Gastroesophageal sphincter (tissue), 4 donors: Measurements from ENCODE around the gene PRKAR2A. TPM values are rescaled to one million over a fixed set of nuclear protein-coding genes. Genes with fewer than 3 reads are reported as not detected.

ENCODE experiments used
- ATAC-seq: fragments of 150-250 bp; one replicate; pipeline ENCODE4 v1.9.1; 2016; ENCODE audit warnings: mild to moderate bottlenecking, moderate library complexity
- H3K27ac ChIP-seq, 4 donors: fragments of 200-600 bp; sonication (generic) in 3 of 4; 1 replicate in 3 of 4; 2 replicates in 1 of 4; pipeline ENCODE4 v1.5.1; 2016 to 2019
- H3K27me3 ChIP-seq: fragments of 200-600 bp; sonication (generic); one replicate; pipeline ENCODE4 v1.5.1; 2019
- H3K36me3 ChIP-seq, 2 donors: fragments of 200-600 bp; sonication (generic); one replicate each; pipeline ENCODE4 v1.5.1; 2019; ENCODE audit warnings: control low read depth in 1 of 2
- H3K4me1 ChIP-seq, 3 donors: fragments of 200-600 bp; sonication (generic); 1 replicate in 2 of 3; 2 replicates in 1 of 3; pipeline ENCODE4 v1.5.1; 2016 to 2019; ENCODE audit warnings: control low read depth in 2 of 3
- H3K4me3 ChIP-seq, 2 donors: fragments of 200-600 bp; sonication (generic); one replicate each; pipeline ENCODE4 v1.5.1; 2019; ENCODE audit warnings: mild to moderate bottlenecking in 1 of 2, moderate library complexity in 1 of 2
- H3K9me3 ChIP-seq, 3 donors: fragments of 200-600 bp; sonication (generic); one replicate each; pipeline ENCODE4 v1.5.1; 2017 to 2019; ENCODE audit warnings: control low read depth in 2 of 3
- EP300 ChIP-seq: sonication (generic); formaldehyde crosslinking; IDR thresholded peaks from one replicate; pipeline ENCODE4 v1.6.1; 2017; ENCODE audit warnings: antibody characterized with exemption, mild to moderate bottlenecking
- POLR2A ChIP-seq, 2 donors: fragments of 450-650 bp; IDR thresholded peaks; one replicate each; pipeline ENCODE4 v1.6.1; 2017; ENCODE audit warnings: antibody characterized with exemption in 2 of 2, mild to moderate bottlenecking in 2 of 2, moderate library complexity in 1 of 2
- POLR2AphosphoS5 ChIP-seq: sonication (generic); formaldehyde crosslinking; IDR thresholded peaks from one replicate; pipeline ENCODE4 v1.6.1; 2017; ENCODE audit warnings: antibody characterized with exemption
- WGBS, 2 donors: methylation state at CpG; one replicate each; pipeline ENCODE4 v1.1.5; 2018; ENCODE audit warnings: low coverage in 1 of 2; 5-methylcytosine and 5-hydroxymethylcytosine counted together
- total RNA-seq, 4 donors: library from RNA; depleted of rRNA; stranded (reverse); fragments of >200 nt; gene quantifications; one replicate each; pipeline ENCODE4 v1.1.0, GENCODE V29; 2016
- TF ChIP-seq, protein P1 (sequence below), 4 experiments: fragments of 200-600 bp in 2 of 4; fragments of 450-650 bp in 2 of 4; sonication (generic) in 1 of 4; IDR thresholded peaks; one replicate each; pipeline ENCODE4 v1.5.1; 2017 to 2019; ENCODE audit warnings: antibody characterized with exemption in 4 of 4, mild to moderate bottlenecking in 2 of 4, moderate library complexity in 2 of 4

PRKAR2A gene
- total RNA-seq, 4 donors from 2014 or later = 33.7 to 45.0 (median 44.0) TPM

DNA sequence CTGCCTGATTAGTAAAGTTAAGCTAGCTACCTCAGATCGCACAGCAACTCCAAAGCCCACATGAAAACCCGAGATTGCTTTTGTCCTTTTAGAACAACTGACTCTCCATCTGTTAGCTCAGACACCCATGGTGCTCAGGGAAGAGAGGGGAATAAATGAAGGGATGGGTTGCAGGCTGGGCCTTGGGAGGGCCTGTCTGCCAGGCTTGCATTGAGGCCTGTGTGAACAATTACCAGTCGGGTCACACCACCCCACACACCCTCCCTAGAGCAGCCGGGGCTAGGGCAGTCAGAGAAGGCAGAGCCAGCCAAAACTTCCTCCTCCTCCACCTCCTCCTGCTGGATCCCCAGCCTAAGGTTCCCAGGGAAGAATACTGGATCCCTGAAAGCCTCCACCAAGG, 8.8 kb upstream of the PRKAR2A start:
- TF ChIP-seq, protein P1, sequence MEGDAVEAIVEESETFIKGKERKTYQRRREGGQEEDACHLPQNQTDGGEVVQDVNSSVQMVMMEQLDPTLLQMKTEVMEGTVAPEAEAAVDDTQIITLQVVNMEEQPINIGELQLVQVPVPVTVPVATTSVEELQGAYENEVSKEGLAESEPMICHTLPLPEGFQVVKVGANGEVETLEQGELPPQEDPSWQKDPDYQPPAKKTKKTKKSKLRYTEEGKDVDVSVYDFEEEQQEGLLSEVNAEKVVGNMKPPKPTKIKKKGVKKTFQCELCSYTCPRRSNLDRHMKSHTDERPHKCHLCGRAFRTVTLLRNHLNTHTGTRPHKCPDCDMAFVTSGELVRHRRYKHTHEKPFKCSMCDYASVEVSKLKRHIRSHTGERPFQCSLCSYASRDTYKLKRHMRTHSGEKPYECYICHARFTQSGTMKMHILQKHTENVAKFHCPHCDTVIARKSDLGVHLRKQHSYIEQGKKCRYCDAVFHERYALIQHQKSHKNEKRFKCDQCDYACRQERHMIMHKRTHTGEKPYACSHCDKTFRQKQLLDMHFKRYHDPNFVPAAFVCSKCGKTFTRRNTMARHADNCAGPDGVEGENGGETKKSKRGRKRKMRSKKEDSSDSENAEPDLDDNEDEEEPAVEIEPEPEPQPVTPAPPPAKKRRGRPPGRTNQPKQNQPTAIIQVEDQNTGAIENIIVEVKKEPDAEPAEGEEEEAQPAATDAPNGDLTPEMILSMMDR (IDR thresholded peaks at IDR 0.05) = no peak
- TF ChIP-seq EP300 (no peak), POLR2AphosphoS5 (no peak), POLR2A (IDR thresholded peaks at IDR 0.05) (no peak)
- no peak overlapping the region for H3K4me3 ChIP-seq
- H3K36me3 ChIP-seq = peaks cover 0 to 69% of the 10 kb centered on the region in 2 donors
- H3K27me3 ChIP-seq = no peaks in the 10 kb centered on the region
- ATAC-seq = no peak
- no peak overlapping the region for H3K27ac ChIP-seq
- WGBS, 2 donors = 50 to 100% methylated on average over 1 to 4 of the region's 4 CpGs
- H3K9me3 ChIP-seq = no peaks in the 10 kb centered on the region
- no peaks in the 10 kb centered on the region for H3K4me1 ChIP-seq

DNA sequence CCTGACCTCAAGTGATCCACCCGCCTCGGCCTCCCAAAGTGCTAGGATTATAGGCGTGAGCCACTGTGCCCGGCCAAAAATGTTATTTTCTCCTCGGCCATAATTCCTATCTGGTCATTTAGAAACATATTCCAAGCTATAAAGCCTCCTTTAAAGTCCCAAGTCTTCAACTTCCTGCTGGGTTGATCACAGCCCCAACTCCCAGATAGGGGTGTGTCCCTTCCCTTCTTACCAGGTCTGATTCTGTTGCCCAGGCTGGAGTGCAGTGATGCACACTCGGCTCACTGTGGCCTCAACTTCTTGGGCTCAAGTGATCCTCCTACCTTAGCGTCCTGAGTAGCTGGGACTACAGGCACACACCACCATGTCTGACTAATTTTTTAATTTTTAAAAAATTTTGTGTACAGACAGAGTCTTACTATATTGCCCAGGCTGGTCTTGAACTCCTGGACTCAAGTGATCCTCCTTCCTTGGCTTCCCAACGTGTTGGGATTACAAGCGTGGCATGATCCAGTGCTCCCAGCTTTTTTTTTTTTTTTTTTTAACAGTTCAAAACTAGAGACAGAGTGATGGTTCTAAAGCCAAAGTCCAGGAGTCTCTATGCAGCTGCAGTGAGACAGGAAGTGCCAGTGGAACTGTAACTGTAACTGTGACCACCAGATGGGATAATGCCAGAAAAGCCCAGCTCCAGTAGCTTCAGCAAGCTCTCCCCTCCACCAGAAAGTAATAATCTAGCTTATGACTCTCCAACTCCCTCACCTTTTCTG, 8.2 kb upstream of the PRKAR2A start:
- no peak overlapping the region for H3K4me3 ChIP-seq
- TF ChIP-seq, protein P1 (IDR thresholded peaks at IDR 0.05) = no peak
- TF ChIP-seq POLR2A (IDR thresholded peaks at IDR 0.05) (no peak), POLR2AphosphoS5 (no peak), EP300 (no peak)
- no peaks in the 10 kb centered on the region for H3K9me3 ChIP-seq
- ATAC-seq = no peak
- no peaks in the 10 kb centered on the region for H3K27me3 ChIP-seq
- WGBS, 2 donors = 64 to 82% methylated on average over 2 to 9 of the region's 9 CpGs
- no peaks in the 10 kb centered on the region for H3K4me1 ChIP-seq
- no peak overlapping the region for H3K27ac ChIP-seq
- peaks cover 0 to 63% of the 10 kb centered on the region in 2 donors for H3K36me3 ChIP-seq

DNA sequence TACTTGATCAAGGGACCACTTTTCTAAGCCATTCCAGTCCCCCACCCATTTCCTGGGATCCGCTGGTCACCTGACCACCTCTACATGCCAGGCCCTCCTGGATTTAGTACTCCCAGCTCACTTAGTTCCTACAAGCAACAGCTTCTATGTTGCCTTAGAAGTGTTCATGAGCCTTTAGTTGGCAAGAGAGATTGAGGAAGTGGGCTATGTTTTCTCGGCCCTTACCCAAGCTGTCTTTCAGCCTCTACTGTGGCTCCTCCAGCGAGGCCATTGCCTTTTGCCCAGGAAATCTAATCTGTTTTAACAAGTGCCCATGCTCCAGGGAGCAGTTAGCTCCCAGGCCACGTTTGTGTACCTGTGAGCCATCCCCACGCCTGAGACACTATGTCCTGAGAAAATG, 4.5 kb upstream of the PRKAR2A start:
- H3K27ac ChIP-seq = no peak overlapping the region
- no peaks in the 10 kb centered on the region for H3K9me3 ChIP-seq
- no peaks in the 10 kb centered on the region for H3K27me3 ChIP-seq
- TF ChIP-seq, protein P1 (IDR thresholded peaks at IDR 0.05) = no peak
- TF ChIP-seq POLR2A (IDR thresholded peaks at IDR 0.05) (no peak), POLR2AphosphoS5 (no peak), EP300 (no peak)
- peaks cover 0 to 28% of the 10 kb centered on the region in 2 donors for H3K36me3 ChIP-seq
- no peak for ATAC-seq
- 82 to 89% methylated on average over 3 to 4 of the region's 5 CpGs for WGBS, 2 donors
- H3K4me3 ChIP-seq = no peak overlapping the region
- H3K4me1 ChIP-seq = peaks cover 0 to 7% (median 0%) of the 10 kb centered on the region in 3 donors

DNA sequence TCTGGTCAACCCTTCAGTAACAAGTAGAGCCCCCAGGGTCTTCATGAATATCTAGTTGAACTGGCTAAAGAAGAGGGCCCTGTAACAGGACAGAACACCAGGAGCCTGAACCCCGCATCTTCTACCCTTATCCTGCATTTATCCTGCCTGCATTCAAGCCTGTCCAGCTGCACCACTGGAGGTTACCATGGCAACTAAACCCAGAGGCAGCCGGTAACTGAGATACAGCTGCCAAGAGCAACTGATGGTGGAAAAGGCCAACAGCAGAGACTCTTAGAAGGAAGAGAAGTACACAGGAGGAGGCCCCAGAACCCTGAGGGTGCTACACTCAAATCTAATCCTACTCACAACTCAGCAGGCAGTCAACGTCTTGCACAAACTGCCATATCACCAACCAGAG, 3.7 kb upstream of the PRKAR2A start:
- Histone ChIP-seq H3K9me3 (no peaks in the 10 kb centered on the region), H3K27ac (no peak overlapping the region), H3K4me1 (peaks cover under 1 to 12% (median 3%) of the 10 kb centered on the region in 3 donors), H3K36me3 (peaks cover 0 to 21% of the 10 kb centered on the region in 2 donors), H3K27me3 (no peaks in the 10 kb centered on the region), H3K4me3 (no peak overlapping the region)
- ATAC-seq = no peak
- TF ChIP-seq EP300 = no peak
- no peak for TF ChIP-seq POLR2AphosphoS5
- no peak for TF ChIP-seq POLR2A (IDR thresholded peaks at IDR 0.05)
- TF ChIP-seq, protein P1 (IDR thresholded peaks at IDR 0.05) = no peak
- WGBS, 2 donors = 52% methylated on average over 3 of the region's 3 CpGs; no CpG with 5 or more reads in 1 of the 2 donors
